ENCODE measurements around the gene SIPA1L3. TPM values are rescaled to one million over a fixed set of nuclear protein-coding genes. Genes with fewer than 3 reads are reported as not detected.

SIPA1L3 gene
- total RNA-seq, 3 donors from 2014 or later: 9.6 to 29.8 (median 28.5) TPM

- peak overlapping the region in 1 of 2 donors; percentile 88 for H3K27ac ChIP-seq
- DNase-seq (ENCODE audit: low spot score in 2 of 2): no peak
- TF ChIP-seq, protein P1, sequence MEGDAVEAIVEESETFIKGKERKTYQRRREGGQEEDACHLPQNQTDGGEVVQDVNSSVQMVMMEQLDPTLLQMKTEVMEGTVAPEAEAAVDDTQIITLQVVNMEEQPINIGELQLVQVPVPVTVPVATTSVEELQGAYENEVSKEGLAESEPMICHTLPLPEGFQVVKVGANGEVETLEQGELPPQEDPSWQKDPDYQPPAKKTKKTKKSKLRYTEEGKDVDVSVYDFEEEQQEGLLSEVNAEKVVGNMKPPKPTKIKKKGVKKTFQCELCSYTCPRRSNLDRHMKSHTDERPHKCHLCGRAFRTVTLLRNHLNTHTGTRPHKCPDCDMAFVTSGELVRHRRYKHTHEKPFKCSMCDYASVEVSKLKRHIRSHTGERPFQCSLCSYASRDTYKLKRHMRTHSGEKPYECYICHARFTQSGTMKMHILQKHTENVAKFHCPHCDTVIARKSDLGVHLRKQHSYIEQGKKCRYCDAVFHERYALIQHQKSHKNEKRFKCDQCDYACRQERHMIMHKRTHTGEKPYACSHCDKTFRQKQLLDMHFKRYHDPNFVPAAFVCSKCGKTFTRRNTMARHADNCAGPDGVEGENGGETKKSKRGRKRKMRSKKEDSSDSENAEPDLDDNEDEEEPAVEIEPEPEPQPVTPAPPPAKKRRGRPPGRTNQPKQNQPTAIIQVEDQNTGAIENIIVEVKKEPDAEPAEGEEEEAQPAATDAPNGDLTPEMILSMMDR (IDR thresholded peaks at IDR 0.05): no peak
- TF ChIP-seq POLR2AphosphoS5 (IDR thresholded peaks at IDR 0.05) (no peak), POLR2A (IDR thresholded peaks at IDR 0.05) (no peak)
- H3K4me1 ChIP-seq: no peaks in the 10 kb centered on the region
- no peaks in the 10 kb centered on the region for H3K36me3 ChIP-seq
- H3K4me3 ChIP-seq: no peak overlapping the region
- intact Hi-C loops (cut with DNase I; ENCODE audit: low total_unique reads): no loop called here
- H3K27me3 ChIP-seq: no peaks in the 10 kb centered on the region
- H3K9me3 ChIP-seq: no peaks in the 10 kb centered on the region
Observed at GRCh38 chr19:38006361-38007045, 99.5 kb downstream of the SIPA1L3 start.

DNA sequence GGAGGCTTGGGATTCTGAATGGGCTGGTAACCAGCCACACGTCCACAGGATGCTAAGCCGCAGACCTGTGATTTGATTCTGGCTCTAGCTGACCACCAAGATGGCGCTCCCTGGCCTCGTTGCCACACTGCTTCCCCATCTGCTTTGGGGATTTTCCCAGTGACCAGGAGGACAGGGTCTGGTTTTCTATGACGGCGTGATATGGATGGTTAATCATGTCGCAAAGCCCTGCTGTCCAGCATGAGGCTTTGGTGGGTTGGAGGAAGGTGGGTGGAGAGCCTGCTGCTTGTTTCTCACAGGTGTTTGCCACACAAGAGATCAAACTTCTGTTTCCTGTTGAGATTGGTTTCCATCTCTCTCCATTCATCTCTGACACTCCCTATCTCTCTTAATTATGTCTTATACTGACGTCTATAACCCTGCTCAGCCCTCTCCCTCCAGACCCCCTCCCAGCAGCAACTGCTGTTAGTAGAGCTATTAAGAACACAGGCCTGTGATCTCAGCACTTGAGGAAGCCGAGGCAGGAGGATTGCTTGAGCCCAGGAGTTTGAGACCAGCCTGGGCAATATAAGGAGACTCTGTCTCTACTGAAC lies 102.7 kb downstream of the SIPA1L3 start:
- Histone ChIP-seq H3K4me1 (no peaks in the 10 kb centered on the region), H3K27ac (no peak overlapping the region), H3K27me3 (no peaks in the 10 kb centered on the region), H3K36me3 (no peaks in the 10 kb centered on the region), H3K9me3 (no peaks in the 10 kb centered on the region), H3K4me3 (no peak overlapping the region)
- DNase-seq (ENCODE audit: low spot score in 2 of 2): no peak
- intact Hi-C loops (cut with DNase I; ENCODE audit: low total_unique reads): no loop called here
- TF ChIP-seq, protein P1 (IDR thresholded peaks at IDR 0.05): no peak

DNA sequence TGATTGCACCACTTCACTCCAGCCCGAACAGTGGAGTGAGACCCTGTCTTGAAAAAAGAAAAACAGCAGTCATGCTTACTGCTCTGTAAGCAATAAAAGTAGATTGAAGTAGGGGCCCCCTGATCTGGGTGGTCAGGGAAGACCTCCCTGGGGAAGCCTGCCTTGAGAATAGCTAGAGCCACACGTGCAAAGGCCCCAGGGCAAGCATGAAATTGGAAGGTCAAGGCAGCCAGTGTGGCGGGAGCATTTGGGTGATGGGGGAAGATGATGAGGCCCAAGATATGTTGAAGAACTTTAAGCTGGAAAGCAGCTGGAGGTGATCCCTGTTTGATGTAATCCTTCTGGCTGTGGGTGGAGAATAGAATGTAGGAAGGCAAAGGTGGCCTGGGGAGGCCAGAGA lies 104.4 kb downstream of the SIPA1L3 start:
- H3K4me3 ChIP-seq: no peak overlapping the region
- intact Hi-C loops (cut with DNase I; ENCODE audit: low total_unique reads): no loop called here
- no peaks in the 10 kb centered on the region for H3K27me3 ChIP-seq
- H3K4me1 ChIP-seq: no peaks in the 10 kb centered on the region
- no peaks in the 10 kb centered on the region for H3K9me3 ChIP-seq
- H3K36me3 ChIP-seq: no peaks in the 10 kb centered on the region
- DNase-seq (ENCODE audit: low spot score in 2 of 2): no peak
- H3K27ac ChIP-seq: no peak overlapping the region
- TF ChIP-seq POLR2AphosphoS5 (IDR thresholded peaks at IDR 0.05) (no peak), POLR2A (IDR thresholded peaks at IDR 0.05) (no peak)
- TF ChIP-seq, protein P1 (IDR thresholded peaks at IDR 0.05): no peak

DNA sequence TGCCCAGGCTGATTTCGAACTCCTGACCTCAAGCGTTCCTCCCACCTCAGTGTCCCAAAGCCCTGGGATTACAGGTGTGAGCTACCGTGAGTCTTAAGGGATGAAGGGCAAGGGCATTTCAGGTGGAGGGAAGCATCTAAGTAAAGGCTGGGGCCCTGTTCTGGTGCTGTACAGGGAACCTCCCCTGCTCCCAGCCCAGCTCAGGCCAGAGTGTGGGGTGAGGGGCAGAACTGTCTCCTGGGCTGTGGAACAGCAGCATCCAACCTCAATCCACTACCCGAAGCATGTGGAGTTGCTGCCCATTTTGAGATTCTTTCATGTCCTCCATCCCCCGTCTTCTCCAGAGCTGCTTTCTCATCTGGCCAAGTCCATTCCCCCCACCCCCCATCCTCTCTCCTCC lies 105.3 kb downstream of the SIPA1L3 start:
- Histone ChIP-seq H3K27ac (no peak overlapping the region), H3K9me3 (no peaks in the 10 kb centered on the region), H3K4me1 (no peaks in the 10 kb centered on the region), H3K36me3 (no peaks in the 10 kb centered on the region), H3K27me3 (no peaks in the 10 kb centered on the region), H3K4me3 (no peak overlapping the region)
- DNase-seq (ENCODE audit: low spot score in 2 of 2): no peak
- TF ChIP-seq POLR2A (IDR thresholded peaks at IDR 0.05): no peak
- TF ChIP-seq, protein P1 (IDR thresholded peaks at IDR 0.05): no peak
- intact Hi-C loops (cut with DNase I; ENCODE audit: low total_unique reads): no loop called here

GRCh38 chr19:38012944-38013343 lies 105.9 kb downstream of the SIPA1L3 start:
- no peaks in the 10 kb centered on the region for H3K4me1 ChIP-seq
- TF ChIP-seq POLR2AphosphoS5 (IDR thresholded peaks at IDR 0.05) (no peak), POLR2A (IDR thresholded peaks at IDR 0.05) (no peak)
- TF ChIP-seq, protein P1 (IDR thresholded peaks at IDR 0.05): no peak
- intact Hi-C loops (cut with DNase I; ENCODE audit: low total_unique reads): no loop called here

More at GRCh38 chr19:38012944-38013343, 105.9 kb downstream of the SIPA1L3 start:
- Histone ChIP-seq H3K36me3 (no peaks in the 10 kb centered on the region), H3K4me3 (no peak overlapping the region), H3K9me3 (no peaks in the 10 kb centered on the region), H3K27ac (peak overlapping the region in 1 of 2 donors; percentile 4), H3K27me3 (no peaks in the 10 kb centered on the region)
- no peak for DNase-seq (ENCODE audit: low spot score in 2 of 2)

Measured in breast epithelium (tissue), 4 donors.